T-helper 9 cell (primary cell): ENCODE results near the gene SH3RF2.
"Not testable (repeated sequence)": the region's sequence is repeated elsewhere in the genome, so short reads cannot be mapped to it uniquely, and the experiment has no call there.

Source experiments
- DNase-seq: peaks from one replicate; pipeline ENCODE4 v3.0.0-alpha.2; 2020
- total RNA-seq, 2 donors: gene quantifications; one replicate each; lab custom pipeline; 2026; lab: John Stamatoyannopoulos, UW

Gene SH3RF2, protein sequence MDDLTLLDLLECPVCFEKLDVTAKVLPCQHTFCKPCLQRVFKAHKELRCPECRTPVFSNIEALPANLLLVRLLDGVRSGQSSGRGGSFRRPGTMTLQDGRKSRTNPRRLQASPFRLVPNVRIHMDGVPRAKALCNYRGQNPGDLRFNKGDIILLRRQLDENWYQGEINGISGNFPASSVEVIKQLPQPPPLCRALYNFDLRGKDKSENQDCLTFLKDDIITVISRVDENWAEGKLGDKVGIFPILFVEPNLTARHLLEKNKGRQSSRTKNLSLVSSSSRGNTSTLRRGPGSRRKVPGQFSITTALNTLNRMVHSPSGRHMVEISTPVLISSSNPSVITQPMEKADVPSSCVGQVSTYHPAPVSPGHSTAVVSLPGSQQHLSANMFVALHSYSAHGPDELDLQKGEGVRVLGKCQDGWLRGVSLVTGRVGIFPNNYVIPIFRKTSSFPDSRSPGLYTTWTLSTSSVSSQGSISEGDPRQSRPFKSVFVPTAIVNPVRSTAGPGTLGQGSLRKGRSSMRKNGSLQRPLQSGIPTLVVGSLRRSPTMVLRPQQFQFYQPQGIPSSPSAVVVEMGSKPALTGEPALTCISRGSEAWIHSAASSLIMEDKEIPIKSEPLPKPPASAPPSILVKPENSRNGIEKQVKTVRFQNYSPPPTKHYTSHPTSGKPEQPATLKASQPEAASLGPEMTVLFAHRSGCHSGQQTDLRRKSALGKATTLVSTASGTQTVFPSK
- 0 reads per million in 2 donors for total RNA-seq

DNA sequence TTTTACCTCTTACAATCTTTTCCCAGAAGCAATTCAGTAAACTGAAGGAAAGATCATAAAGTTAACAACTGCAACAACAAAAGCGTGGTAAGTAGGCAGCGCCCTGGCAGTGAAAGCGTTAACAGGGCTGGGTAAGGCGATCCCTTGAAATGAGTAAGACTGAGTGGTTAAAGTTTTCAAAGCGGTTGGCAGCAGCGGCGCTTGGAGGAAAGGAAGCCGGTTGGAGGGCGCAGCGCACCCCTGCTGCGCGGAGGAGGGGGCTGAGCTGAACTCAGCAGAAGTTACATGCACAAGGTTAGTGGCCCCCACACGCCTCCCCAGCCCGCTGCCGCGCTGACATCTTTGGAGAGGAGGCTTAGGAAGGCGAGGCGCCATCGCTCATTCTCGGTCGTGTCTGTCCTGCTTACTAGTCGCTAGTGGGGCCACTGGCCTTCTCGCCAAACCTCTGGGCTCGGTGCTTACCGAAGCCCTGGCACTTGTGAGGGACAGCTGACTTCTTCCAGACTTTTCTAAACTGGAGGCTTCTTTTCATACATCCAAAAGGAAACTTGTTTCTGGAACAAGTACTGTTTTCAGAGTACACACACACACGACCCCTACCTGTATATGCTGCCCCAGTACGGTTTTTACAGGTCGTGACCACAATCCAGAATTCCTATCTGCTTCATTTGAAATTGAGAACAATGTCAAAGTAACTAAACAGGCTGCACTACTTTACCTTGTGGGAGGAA is at the start of gene SH3RF2:
Gene SH3RF2 (plus strand): TSS at position 178 of the 731 bp plus-strand sequence. CDS start 1,351 bp downstream, outside the sequence.
- DNase-seq: no peak

DNA sequence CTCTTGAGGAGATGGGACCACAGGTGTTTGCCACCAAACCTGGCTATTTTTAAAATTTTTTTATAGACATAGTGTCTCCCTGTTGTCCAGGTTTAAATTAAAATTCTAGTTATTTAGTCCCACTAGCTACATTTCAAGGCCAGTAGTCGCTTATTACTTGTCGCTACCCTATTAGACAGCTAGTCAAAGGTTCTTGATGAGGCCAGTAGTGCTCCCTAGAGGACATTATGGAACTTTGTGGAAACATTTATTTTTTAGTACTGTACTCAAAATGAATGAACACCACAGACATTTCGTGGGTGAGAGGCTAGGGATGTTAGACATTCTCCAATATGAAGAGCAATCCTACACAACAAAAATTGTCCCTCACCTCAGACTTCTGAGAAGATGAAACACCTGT is 49.2 kb upstream of the SH3RF2 start:
- DNase-seq: no peak

DNA sequence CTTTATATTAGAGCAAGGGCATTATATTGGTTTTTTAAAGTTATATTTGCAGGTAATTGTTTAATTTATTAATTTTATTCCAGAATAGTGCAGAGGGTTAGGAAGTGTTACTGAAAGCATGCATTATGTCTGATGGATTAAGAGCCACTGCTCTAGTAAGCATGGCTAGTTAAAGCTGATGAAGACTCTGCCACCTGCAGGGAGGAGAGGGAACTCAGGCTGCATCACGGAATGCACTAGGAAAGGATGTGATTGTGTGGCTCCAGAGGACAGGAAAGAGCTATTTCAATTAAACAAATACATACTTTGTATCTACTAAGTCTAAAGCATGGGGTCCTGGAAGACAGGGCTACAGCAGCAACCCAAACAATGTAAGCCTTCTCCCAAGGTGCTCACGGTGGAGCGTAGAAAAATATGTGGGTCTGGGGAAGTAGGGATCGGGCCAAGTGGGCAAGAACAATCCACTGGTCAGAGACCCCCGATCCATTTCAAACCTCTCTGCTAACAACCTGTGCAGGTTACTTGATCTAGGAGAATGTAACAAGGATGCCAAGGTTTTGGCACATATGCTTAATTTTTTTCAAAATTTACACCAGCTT is 48.3 kb upstream of the SH3RF2 start:
- DNase-seq: no peak

DNA sequence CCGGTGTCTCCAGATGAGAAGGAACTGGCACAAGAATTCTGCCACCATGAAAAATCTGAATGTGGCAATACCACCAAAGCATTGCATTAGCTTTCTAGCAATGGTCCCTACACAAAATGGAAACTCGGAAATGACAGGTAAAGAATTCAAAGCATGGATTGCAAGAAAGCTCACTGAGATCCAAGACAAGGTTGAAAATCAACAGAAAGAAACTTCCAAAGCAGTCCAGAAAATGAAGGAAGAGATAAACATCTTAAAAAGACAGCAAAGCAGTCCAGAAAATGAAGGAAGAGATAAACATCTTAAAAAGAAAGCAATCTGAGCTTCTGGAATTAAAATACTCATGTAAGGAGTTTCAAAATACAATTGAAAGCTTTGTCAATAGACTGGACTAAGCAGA is 46.8 kb upstream of the SH3RF2 start:
- DNase-seq: no peak

DNA sequence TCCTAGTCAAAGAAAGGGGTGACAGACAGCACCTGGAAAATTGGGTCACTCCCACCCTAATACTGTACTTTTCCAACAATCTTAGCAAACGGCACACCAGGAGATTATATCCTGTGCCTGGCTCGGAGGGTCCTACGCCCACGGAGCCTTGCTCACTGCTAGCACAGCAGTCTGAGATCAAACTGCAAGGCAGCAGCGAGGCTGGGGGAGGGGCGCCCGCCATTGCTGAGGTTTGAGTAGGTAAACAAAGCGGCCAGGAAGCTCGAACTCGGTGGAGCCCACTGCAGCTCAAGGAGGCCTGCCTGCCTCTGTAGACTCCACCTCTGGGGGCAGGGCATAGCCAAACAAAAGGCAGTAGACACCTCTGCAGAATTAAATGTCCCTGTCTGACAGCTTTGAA is 45.0 kb upstream of the SH3RF2 start:
- not testable (repeated sequence) for DNase-seq

DNA sequence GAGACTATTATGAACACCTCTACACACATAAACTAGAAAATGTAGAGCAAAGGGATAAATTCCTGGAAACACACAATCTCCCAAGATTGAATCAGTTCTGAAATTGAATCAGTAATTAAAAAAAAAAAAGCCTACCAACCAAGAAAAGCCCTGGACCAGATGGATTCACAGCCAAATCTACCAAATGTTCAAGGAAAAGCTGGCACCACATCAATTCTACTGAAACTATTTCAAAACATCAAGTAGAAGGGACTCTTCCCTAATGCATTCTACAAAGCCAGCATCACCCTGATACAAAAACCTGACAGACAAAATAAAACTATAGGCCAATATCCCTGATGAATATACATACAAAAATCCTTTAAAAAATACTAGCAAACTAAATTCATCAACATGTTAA is 38.2 kb upstream of the SH3RF2 start:
- no peak for DNase-seq

DNA sequence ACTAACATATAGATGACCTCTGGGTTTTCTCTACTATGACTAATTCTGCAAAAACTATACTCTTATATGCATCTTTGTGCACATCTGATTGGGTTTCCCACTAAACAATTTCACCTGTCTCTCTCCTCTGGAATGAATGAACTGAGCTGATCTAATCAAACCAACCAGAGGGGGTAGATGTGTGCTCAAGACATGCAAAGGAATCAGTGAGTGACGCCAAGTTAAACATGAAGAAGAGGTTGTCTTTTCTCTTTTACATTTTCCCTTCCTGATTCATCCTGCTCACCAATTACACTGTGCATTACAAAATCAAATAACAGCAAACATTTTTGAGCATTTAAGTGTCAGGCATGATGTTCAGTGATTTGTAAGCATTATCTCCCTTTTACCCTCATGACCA is 34.0 kb upstream of the SH3RF2 start:
- DNase-seq: no peak

DNA sequence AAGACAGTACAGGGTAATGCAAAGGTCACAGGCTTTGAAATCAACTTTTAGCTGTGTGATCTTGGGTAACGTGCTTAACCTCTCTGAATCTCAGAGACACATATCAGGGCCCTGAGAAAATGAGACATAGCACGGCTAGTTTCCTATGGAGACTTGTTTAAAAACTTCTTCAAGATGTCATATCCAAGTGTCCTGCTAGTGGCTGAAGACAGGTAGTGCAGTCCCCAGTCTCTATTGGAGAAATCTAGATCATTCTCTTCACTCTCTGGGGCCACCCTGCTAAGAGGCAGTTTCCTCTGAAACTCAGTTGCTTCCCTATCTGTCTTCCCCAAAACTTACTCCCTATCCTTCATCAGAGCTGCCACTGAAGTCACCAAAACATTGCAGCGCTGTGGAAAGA is 33.3 kb upstream of the SH3RF2 start:
- no peak for DNase-seq

DNA sequence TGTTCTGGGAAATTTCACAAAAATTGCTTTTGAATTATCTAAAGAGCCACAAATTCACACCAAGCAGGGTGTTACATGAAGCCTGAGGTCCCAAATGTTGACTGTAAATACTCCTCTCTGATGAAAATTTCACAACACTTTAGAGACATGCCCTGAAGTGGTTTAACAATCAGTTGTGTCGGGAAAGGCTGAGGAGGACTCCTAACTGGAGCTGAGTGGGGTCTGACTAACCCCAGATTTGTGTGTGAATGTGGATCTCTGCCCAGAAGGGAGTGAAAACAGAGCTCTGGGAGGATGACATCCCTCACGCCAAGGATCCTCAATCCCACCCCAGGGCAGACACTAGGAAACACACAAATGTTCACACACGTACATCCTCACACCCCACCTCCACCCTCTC is 32.5 kb upstream of the SH3RF2 start:
- DNase-seq: no peak

DNA sequence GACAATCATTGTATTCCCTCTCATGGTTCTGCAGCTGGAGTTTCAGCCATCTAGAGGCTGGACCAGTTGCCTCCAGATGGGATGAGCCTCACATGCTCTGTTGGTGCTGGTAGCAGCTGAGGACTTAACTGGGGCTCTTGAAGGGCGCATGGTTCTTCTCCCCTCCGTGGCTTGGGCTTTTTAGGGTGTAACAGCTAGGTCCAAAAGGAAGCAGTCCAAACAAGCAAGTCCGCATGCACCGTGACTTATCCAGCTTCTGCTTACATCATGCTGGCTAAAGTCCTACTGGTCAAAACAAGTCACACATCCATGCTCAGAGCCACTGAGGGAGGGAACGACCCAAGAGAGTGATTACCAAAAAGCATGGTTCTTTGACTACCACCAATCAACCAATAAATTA is 31.6 kb upstream of the SH3RF2 start:
- no peak for DNase-seq

DNA sequence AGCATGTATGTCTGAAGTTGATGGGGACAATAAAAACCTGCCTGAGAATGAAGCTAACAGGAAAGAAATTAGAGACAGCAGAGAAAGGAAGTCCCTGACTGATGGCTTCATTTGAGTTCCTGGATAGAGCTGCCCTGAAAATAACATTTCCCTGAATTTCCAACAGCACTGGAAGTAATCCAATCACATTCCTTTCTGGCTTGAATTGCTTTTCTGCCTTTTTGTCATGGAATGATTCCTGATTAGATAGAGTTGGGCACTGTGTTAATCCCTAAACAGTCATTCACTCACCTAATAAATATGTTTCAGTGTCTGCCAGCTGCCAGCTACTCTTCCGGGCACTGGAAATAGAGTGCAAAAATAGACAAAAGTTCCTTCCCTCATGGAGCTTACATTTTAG is 30.0 kb upstream of the SH3RF2 start:
- DNase-seq: no peak

DNA sequence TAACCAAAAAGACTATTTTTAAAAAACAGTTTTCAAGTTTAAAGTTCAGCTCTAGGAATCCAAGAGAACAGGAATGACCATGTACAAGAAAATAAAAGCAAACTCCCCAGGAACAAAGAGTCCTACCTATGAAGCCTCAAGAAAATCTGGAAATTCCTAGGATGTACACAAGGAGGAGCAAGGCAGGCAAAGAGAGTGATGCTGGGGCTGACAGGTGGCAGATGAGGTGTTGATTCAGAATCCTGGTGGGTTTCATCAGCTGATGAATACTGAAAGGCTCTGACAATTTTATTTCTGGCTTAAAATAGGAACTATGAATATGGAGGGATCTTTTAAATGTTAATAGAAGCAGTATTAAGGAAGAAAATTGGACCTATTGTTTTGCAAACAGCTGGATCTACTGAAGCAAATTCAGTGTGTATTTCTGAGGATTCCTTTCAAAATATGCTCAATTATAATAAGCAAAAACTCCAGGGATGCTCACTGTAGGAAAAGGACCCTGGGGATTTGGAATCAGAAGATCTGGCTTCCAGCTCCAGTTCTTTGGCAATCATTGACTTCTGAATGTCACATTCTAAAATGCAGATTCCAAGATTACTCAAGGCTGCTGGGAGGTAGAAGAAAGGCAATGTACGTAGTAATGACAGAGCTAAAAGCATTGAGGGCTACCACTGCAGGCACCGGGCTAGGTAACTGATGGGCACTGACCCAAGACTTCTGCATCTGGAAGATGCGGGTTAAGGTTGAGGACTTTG is 28.0 kb upstream of the SH3RF2 start:
- no peak for DNase-seq

DNA sequence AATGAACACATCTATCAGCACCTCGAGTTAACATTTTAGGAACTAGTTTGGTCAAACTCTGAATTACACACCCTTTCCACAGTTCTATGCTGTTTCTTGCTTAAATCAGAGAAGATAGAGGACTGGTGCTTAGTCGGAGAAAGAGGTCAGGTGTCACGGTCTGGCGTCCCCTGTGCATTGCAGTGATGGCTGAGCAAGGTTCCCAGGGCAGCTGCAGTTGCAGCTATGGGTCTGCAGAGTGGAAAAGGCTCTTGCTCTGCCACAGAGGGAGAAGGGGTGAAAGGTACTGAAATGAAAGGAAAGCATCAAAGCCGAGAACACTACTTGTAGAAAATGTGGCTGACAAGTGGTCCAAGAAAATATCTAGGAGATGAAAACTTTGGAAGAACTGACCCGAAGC is 25.2 kb upstream of the SH3RF2 start:
- DNase-seq: no peak

DNA sequence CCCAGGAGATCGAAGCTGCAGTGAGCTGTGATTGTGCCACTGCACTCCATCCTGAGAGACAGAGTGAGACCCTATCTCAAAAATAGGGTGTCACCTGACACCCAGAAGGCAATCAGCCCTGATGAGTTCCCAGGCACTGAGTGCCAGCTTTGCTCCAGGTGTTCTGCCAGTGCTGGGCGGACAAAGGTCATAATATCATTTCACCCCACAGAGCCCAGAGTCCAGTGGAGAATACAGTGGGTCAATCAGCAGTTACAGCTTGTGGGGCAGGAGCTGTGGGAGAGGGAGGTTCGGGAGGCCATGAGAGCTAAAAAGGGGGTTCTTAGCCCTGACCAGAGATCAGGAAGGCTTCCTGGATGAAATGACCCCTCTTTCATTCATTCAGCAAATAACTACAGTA is 24.4 kb upstream of the SH3RF2 start:
- DNase-seq: no peak

DNA sequence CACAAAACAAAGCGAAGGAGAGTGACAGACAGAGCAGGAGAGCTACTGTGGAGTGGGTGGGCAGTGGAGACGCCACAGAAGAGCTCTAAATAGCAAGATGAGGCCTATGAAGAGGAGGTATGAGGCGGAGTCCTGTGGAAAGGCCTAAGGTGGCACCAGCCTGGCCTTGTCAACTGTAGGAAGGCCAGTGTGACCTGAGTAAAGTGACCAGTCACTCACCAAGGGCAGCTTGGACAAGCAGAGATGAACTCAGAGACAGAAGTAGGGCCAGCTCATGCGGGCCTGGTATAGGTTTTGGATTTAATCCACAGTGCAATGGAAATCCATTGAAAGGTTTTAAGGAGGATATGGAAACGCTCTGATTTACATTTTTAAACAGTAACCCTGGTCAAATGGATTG is 23.8 kb upstream of the SH3RF2 start:
- DNase-seq: no peak

DNA sequence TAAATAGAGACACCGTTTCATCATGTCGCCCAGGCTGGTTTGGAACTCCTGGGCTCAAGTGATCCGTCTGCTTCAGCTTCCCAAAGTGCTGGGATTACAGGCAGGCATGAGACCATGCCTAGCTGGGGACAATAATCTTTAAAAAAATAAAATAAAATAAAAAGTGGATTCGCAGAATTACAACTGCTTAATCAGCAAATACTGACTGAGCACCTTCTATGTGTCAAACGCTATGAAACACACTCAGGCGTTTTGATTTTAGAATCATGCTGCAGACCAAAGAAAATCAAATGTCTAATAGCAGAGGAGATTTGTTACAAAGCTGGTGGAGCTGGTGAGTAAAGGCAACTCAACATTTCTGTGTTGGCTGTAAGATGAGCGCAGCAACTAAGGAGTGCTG is 22.7 kb upstream of the SH3RF2 start:
- DNase-seq: no peak

DNA sequence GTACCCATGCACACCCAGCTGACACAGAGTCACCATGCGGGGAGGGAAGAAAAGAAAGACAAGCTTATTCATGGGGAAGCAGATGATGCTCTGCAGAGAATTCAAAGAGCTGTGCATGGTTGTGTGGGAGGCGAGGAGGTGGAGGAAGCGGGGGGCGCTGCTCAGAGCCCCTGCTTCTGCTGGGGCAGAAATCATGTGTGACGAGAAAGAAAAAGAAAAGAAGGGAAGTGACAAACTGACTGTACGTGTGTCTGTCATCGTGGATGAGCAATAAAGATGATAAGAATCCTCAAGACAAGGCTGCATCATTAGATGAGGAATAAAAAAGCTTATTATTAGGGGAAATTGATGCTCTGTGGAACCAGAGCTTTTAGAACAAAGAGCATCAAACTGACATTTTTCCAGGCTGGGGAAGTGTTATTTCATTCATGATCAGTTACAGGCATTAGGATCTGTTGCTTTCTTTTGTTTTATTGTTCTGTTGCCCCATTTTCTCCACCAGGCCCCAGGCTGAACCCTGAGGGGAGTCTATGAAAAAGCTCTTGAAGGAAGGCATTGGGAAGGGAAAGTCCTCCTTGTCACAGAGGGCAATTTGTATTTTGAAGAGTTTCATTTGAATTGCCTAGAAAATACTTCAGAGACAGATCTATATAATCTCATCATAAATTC is 20.3 kb upstream of the SH3RF2 start:
- no peak for DNase-seq

DNA sequence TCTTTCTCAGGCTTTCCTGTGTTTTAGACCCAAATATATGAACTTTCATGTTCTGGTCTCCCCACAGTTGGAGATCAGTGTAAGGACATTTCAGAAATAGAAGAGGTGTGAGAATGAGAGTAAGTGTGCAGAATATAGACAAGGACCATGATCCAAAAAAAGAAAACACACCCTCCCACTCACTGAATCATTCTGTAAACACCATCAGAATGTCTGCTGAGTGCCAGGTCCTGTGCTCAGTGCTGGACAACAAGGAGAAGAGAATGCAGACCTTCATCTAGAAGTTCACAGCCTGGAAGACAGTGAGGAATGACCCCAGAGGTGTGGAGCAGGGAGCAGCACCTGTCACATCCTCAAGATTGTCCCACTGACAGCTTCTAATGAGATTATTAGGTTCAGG is 19.1 kb upstream of the SH3RF2 start:
- DNase-seq: no peak

DNA sequence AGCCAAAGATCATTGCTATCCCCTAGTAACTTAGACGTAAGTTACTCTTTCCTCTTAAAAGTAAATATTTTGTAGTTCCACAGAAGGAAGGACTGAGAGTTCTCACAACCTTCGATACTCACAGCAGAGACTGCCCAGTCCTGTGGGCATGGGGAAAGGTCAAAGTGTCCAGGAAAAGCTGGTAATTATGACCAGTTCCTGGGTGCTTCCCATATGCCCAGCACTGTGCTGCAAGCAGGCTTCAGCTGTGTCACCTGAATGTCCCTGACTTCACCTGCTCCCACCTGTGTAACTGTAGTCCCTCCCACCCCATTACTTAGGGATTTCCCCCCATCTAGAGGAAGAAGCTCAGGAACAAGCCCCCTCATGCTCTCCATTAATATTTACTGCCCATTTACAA is 18.0 kb upstream of the SH3RF2 start:
- DNase-seq: no peak

DNA sequence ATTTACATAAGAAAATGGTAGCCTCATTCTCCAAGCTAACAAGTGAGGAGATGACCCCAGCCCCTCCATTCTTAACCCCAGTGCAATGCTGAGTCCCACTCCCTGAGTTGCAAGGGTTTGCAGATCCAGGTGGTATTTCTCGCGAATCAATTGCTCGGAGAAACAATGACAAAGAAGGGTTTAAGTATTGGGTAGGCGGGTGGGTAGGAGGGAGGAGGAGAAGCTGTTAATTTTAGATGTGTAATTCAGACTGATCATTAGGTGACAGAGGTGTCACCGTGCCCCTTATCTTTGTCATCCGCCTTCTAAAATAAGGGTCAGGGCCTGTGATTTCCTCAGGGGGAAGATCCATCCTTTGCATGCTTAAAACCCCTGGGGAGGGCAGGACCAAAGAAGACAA is 17.0 kb upstream of the SH3RF2 start:
- no peak for DNase-seq

DNA sequence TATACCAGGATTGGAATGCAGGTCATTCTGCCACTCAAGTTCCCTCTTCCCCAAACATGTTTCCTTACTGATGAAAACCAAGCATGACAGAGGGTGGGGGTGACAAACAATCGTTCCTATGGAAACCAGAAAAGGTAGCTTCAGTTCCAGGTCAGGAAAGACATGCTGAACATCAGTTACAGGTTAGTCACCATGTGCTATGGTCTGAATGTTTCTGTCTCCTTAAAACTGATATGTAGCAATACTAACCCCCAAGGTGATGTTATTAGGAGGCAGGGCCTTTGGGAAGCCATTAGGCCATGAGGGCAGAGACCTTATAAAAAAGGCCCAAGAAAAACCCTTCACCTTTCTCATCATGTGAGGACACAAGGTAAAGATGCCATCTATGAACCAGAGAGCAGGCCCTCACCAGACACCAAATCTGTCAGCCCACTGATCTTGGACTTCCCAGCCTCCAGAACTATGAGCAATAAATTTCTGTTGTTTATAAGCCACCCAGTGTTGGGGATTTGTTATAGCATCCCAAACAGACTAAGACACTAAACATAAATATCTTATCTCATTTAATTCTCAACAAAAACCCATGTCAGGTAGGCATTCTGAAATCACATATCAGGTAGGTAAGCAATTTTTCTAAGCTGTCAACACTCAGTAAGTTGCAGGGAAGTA is 15.7 kb upstream of the SH3RF2 start:
- no peak for DNase-seq
